H1 (cell line): ENCODE results near the gene BORCS6. TPM values are rescaled to one million over a fixed set of nuclear protein-coding genes. Genes with fewer than 3 reads are reported as not detected.

Source experiments
- CTCF ChIA-PET: fragments of 300-600 bp; sonication (Branson Sonifier 250); formaldehyde crosslinking; loops from one replicate; lab custom pipeline; 2021; ENCODE audit not compliant: partially characterized antibody; lab: Charles Lee
- POLR2A ChIA-PET: fragments of 300-600 bp; sonication (Branson Sonifier 250); formaldehyde crosslinking; loops from one replicate; lab custom pipeline; 2021; ENCODE audit warnings: inconsistent platforms; ENCODE audit not compliant: partially characterized antibody; lab: Charles Lee
- DNase-seq, 2 experiments: peaks; one replicate each; pipeline versions ENCODE4 v3.0.0 to v3.0.0-alpha.2; 2010 to 2022; ENCODE audit warnings: low spot score in 2 of 2, low read depth in 1 of 2, mixed read lengths in 1 of 2
- FAIRE-seq: peaks from 2 replicates; lab custom pipeline; 2011; peaks lifted over from hg19 to GRCh38; lab: Jason Lieb, UNC
- H2AFZ ChIP-seq: 2 replicates; pipeline ENCODE4 v1.8.1; 2012; ENCODE audit warnings: low read length, inconsistent platforms
- H2AK5ac ChIP-seq: 2 replicates; pipeline ENCODE4 v1.6.1; 2013; ENCODE audit warnings: low read depth, low read length
- H2BK120ac ChIP-seq: replicated peaks from 2 replicates; pipeline ENCODE3; 2013; ENCODE audit warnings: low read depth, low read length, inconsistent platforms
- H2BK12ac ChIP-seq: 2 replicates; pipeline ENCODE4 v1.6.1; 2013; ENCODE audit warnings: low read depth, low read length
- H2BK15ac ChIP-seq: 2 replicates; pipeline ENCODE4 v1.6.1; 2013; ENCODE audit warnings: low read length
- H2BK20ac ChIP-seq: 2 replicates; pipeline ENCODE4 v1.6.1; 2013; ENCODE audit warnings: low read length
- H2BK5ac ChIP-seq: 2 replicates; pipeline ENCODE4 v1.6.1; 2013; ENCODE audit warnings: low read depth, low read length
- H3K14ac ChIP-seq: 2 replicates; pipeline ENCODE4 v1.6.1; 2013; ENCODE audit warnings: inconsistent platforms; ENCODE audit not compliant: insufficient read length
- H3K18ac ChIP-seq: 2 replicates; pipeline ENCODE4 v1.6.1; 2013; ENCODE audit warnings: low read length; ENCODE audit errors: extremely low read depth
- H3K23ac ChIP-seq: 2 replicates; pipeline ENCODE4 v1.6.1; 2013; ENCODE audit warnings: inconsistent platforms; ENCODE audit not compliant: insufficient read length
- H3K23me2 ChIP-seq: 2 replicates; pipeline ENCODE4 v1.6.1; 2013; ENCODE audit warnings: low read depth, low read length
- H3K27ac ChIP-seq: 2 replicates; pipeline ENCODE4 v1.6.1; 2011; ENCODE audit warnings: low read depth, low read length, inconsistent platforms
- H3K27me3 ChIP-seq, 4 experiments: replicated peaks in 1 of 4; 1 replicate in 1 of 4; 2 replicates in 3 of 4; pipeline versions ENCODE4 v1.6.1 to v1.8.1; 2011 to 2013; ENCODE audit warnings: low read length in 3 of 4, mild to moderate bottlenecking in 3 of 4, inconsistent platforms in 2 of 4, mixed read lengths in 2 of 4, moderate library complexity in 1 of 4; ENCODE audit not compliant: control insufficient read depth in 3 of 4, insufficient read depth in 3 of 4; ENCODE audit errors: extremely low read depth in 1 of 4
- H3K36me3 ChIP-seq, 4 experiments: 2 replicates each; pipeline versions ENCODE4 v1.6.1 to v1.8.1; 2011 to 2013; ENCODE audit warnings: mild to moderate bottlenecking in 4 of 4, low read length in 3 of 4, moderate library complexity in 2 of 4, control low read depth in 1 of 4, inconsistent platforms in 1 of 4; ENCODE audit not compliant: insufficient read depth in 4 of 4, control insufficient read depth in 2 of 4
- H3K4ac ChIP-seq: replicated peaks from 2 replicates; pipeline ENCODE3; 2013; ENCODE audit warnings: low read length, low read depth, mixed read lengths, inconsistent platforms; ENCODE audit not compliant: insufficient read length
- H3K4me1 ChIP-seq, 4 experiments: replicated peaks in 1 of 4; 1 replicate in 1 of 4; 2 replicates in 3 of 4; pipeline versions ENCODE4 v1.6.1 to v1.8.1; 2011 to 2013; ENCODE audit warnings: low read length in 3 of 4, inconsistent platforms in 2 of 4, mixed read lengths in 1 of 4; ENCODE audit not compliant: insufficient read depth in 4 of 4, control insufficient read depth in 3 of 4
- H3K4me2 ChIP-seq, 2 experiments: 2 replicates each; pipeline versions ENCODE4 v1.6.1 to v1.8.1; 2011 to 2013; ENCODE audit warnings: low read depth in 2 of 2, low read length in 2 of 2, control low read depth in 1 of 2, inconsistent platforms in 1 of 2, mild to moderate bottlenecking in 1 of 2; ENCODE audit not compliant: insufficient read depth in 1 of 2
- H3K4me3 ChIP-seq, 4 experiments: fragments of 200-600, 300-600 bp in 1 of 4; sonication (generic), shearing (Covaris generic), sonication (Bioruptor Twin) in 1 of 4; 2 replicates each; pipeline versions ENCODE4 v1.5.1 to v1.8.1; 2011 to 2016; ENCODE audit warnings: low read length in 4 of 4, low read depth in 3 of 4, control low read depth in 2 of 4, inconsistent platforms in 2 of 4, mild to moderate bottlenecking in 2 of 4, mixed read lengths in 1 of 4, moderate library complexity in 1 of 4; ENCODE audit not compliant: insufficient read depth in 2 of 4; ENCODE audit errors: extremely low read depth in 1 of 4
- H3K56ac ChIP-seq: replicated peaks from 2 replicates; pipeline ENCODE3; 2013; ENCODE audit warnings: low read depth, mild to moderate bottlenecking, mixed read lengths, low read length, inconsistent platforms; ENCODE audit not compliant: insufficient read length
- H3K79me1 ChIP-seq: 2 replicates; pipeline ENCODE4 v1.6.1; 2013; ENCODE audit warnings: low read depth, low read length, control low read depth
- H3K79me2 ChIP-seq, 2 experiments: 2 replicates each; pipeline versions ENCODE4 v1.6.1 to v1.8.1; 2012 to 2013; ENCODE audit warnings: low read length in 2 of 2, mild to moderate bottlenecking in 2 of 2, inconsistent platforms in 1 of 2; ENCODE audit not compliant: insufficient read depth in 2 of 2, control insufficient read depth in 1 of 2
- H3K9ac ChIP-seq, 4 experiments: replicated peaks in 1 of 4; 1 replicate in 1 of 4; 2 replicates in 3 of 4; pipeline versions ENCODE4 v1.6.1 to v1.8.1; 2011 to 2013; ENCODE audit warnings: low read depth in 3 of 4, low read length in 3 of 4, control low read depth in 2 of 4, mild to moderate bottlenecking in 2 of 4, moderate library complexity in 2 of 4, inconsistent platforms in 1 of 4; ENCODE audit errors: extremely low read depth in 1 of 4
- H3K9me3 ChIP-seq, 2 experiments: 2 replicates each; pipeline versions ENCODE4 v1.6.1 to v1.8.1; 2012 to 2013; ENCODE audit warnings: mild to moderate bottlenecking in 2 of 2, moderate library complexity in 2 of 2, control low read depth in 1 of 2, inconsistent platforms in 1 of 2, low read depth in 1 of 2, low read length in 1 of 2, mixed read lengths in 1 of 2; ENCODE audit not compliant: insufficient read depth in 2 of 2
- H4K20me1 ChIP-seq, 2 experiments: replicated peaks in 1 of 2; 2 replicates each; pipeline versions ENCODE3 to v1.8.1; 2011 to 2013; ENCODE audit warnings: inconsistent platforms in 2 of 2, low read length in 2 of 2, mild to moderate bottlenecking in 1 of 2; ENCODE audit not compliant: insufficient read depth in 2 of 2, control insufficient read depth in 1 of 2
- H4K5ac ChIP-seq: 2 replicates; pipeline ENCODE4 v1.6.1; 2013; ENCODE audit warnings: low read length, low read depth, mixed read lengths, inconsistent platforms; ENCODE audit not compliant: insufficient read length
- H4K8ac ChIP-seq: 2 replicates; pipeline ENCODE4 v1.8.0; 2013; ENCODE audit warnings: mild to moderate bottlenecking, moderate library complexity, low read length, inconsistent platforms; ENCODE audit not compliant: insufficient read depth; ENCODE audit errors: extremely low read depth
- H4K91ac ChIP-seq: replicated peaks from 2 replicates; pipeline ENCODE3; 2013; ENCODE audit warnings: low read length, mixed read lengths, inconsistent platforms; ENCODE audit not compliant: insufficient read length
- BACH1 ChIP-seq: IDR thresholded peaks from 2 replicates; pipeline ENCODE4 v1.6.1; 2012; ENCODE audit warnings: low read length, improper control_type of control experiment
- BRCA1 ChIP-seq: IDR thresholded peaks from 2 replicates; pipeline ENCODE4 v1.6.1; 2012; ENCODE audit warnings: low read depth, low read length, improper control_type of control experiment
- CEBPB ChIP-seq: IDR thresholded peaks from 2 replicates; pipeline ENCODE4 v1.6.1; 2012; ENCODE audit warnings: low read depth, low read length
- CTBP2 ChIP-seq: IDR thresholded peaks from 2 replicates; pipeline ENCODE4 v1.7.0; 2011; ENCODE audit warnings: borderline replicate concordance, mild to moderate bottlenecking, moderate library complexity, mixed read lengths, low read length; ENCODE audit not compliant: insufficient read depth, insufficient read length
- EGR1 ChIP-seq: IDR thresholded peaks from 2 replicates; pipeline ENCODE4 v1.6.1; 2011; ENCODE audit warnings: low read depth, low read length, borderline replicate concordance
- KDM4A ChIP-seq: IDR thresholded peaks from one replicate; pipeline ENCODE4 v1.7.1; 2012; ENCODE audit warnings: low read depth, mild to moderate bottlenecking, moderate library complexity, low read length, inconsistent platforms; ENCODE audit not compliant: severe bottlenecking
- PHF8 ChIP-seq: fragments of 200-600 bp; sonication (generic); conservative IDR thresholded peaks from 2 replicates; pipeline ENCODE4 v1.7.1; 2012; ENCODE audit warnings: low read depth, mild to moderate bottlenecking, inconsistent platforms, low read length, moderate library complexity
- SIN3A ChIP-seq, 2 experiments: IDR thresholded peaks in 1 of 2; conservative IDR thresholded peaks in 1 of 2; 2 replicates each; pipeline ENCODE4 v1.6.1; 2011 to 2012; ENCODE audit warnings: low read length in 2 of 2, improper control_type of control experiment in 1 of 2, low read depth in 1 of 2, mild to moderate bottlenecking in 1 of 2
- SP2 ChIP-seq: IDR thresholded peaks from 2 replicates; pipeline ENCODE4 v1.6.1; 2012; ENCODE audit warnings: mild to moderate bottlenecking, low read length, inconsistent platforms
- WGBS, 2 experiments: shearing (Covaris generic) in 1 of 2; methylation state at CpG; one replicate each; pipeline versions ENCODE4 v1.1.6 to v1.1.7; 2013 to 2015; ENCODE audit warnings: low lambda C conversion rate in 2 of 2, mixed read lengths in 2 of 2, inconsistent platforms in 1 of 2, low coverage in 1 of 2, missing lambda C conversion rate in 1 of 2; ENCODE audit not compliant: insufficient replicate concordance in 2 of 2, insufficient coverage in 1 of 2, insufficient read length in 1 of 2; ENCODE audit errors: extremely low coverage in 1 of 2, missing lambda C conversion rate in 1 of 2; 5-methylcytosine and 5-hydroxymethylcytosine counted together
- polyA plus RNA-seq, 7 experiments: library from polyadenylated mRNA; depleted of rRNA in 3 of 7; stranded (reverse) in 5 of 7; unstranded in 2 of 7; fragments of >200 nt in 5 of 7; fragments of 200-250 nt in 2 of 7; gene quantifications; 1 replicate in 5 of 7; 2 replicates in 1 of 7; 4 replicates in 1 of 7; pipeline versions ENCODE4 v1.2.1 to v1.2.3, GENCODE V29; 2011 to 2013; ENCODE audit warnings: missing spikeins in 2 of 7, mixed read lengths in 2 of 7
- total RNA-seq: library from RNA; stranded (reverse); fragmentation: NEBNext Ultra II Directional; extraction: Animal tissue kit (Norgen Biotek cat#: 25700); gene quantifications from 2 replicates; pipeline ENCODE4 v1.2.1, GENCODE V29; 2021
- TF ChIP-seq, protein P1 (sequence below): IDR thresholded peaks from 2 replicates; pipeline ENCODE4 v1.6.1; 2011; ENCODE audit warnings: low read length, improper control_type of control experiment

The BORCS6 gene
- total and polyA plus RNA-seq, 2 of the 8 experiments (the other 6 are each of a cell fraction or from before 2014, with no cell fraction given): 3.3 to 3.6 TPM

DNA sequence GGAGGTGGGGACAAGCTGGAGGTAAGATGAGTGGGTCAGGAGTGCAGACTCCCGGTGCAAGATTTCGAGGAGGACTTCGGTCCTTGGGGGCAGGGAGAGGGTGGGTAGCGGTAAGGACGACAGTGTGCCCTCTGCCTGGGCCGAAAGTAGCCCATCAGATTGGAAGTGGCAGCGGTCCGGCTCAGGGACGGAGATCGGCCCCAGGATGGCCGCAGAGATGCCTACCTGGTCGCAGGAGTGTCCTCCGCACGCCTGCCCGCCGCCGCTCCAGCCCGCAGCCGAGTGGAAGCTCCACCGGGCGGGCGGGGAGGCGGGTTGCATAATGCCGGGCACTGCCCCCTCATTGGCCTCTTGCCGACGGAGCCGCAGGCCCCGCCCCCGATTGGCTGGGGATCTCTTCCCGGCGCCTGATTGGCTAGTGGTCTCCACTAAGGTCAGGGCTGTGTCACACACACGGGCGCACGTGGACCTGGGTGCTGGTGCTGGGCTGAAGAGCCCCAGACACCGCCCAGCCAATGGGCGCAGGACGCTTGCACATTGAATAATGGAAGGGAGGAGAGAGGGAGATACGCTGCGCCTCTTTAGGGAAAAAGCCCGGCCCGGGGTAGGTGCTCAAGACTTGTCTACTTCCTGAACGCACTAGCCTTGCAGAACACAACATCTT, 37.7 kb downstream of the BORCS6 start, which contains the start of gene PER1:
Gene PER1 (minus strand): TSS at position 293 of the 664 bp plus-strand sequence. CDS start 1,698 bp downstream, outside the sequence.
- peaks cover 10 to 23% (median 17%) of the 10 kb centered on the region in 4 experiments; a peak in 7 of 8 replicates for H3K36me3 ChIP-seq
- WGBS, 2 experiments: 7% methylated on average over 36 of the region's 42 CpGs; no CpG with 5 or more reads in 1 of the 2 experiments
- peaks cover 21% of the 10 kb centered on the region for H3K23me2 ChIP-seq
- ChIA-PET CTCF (interaction anchor here (0.7 to 1.7 kb wide), 3 partner anchors 33 to 162 kb away, joined by 3 to 4 read pairs (median 4); partner anchors contain the start of gene ALOXE3), POLR2A (interaction anchor here (0.7 to 6.4 kb wide), 6 partner anchors 10 to 163 kb away, joined by 3 to 62 read pairs (median 4); partner anchors contain the start of genes BORCS6 and VAMP2)
- no peak within 1 kb of the TSS for H4K5ac ChIP-seq
- no peak within 1 kb of the TSS for H2BK120ac ChIP-seq
- H3K14ac ChIP-seq: no peak within 1 kb of the TSS
- no peak within 1 kb of the TSS for H4K91ac ChIP-seq
- peak within 1 kb of the TSS; percentile 83 for H4K8ac ChIP-seq
- peaks cover 0 to 5% of the 10 kb centered on the region in 2 experiments; a peak in 1 of 4 replicates for H3K79me2 ChIP-seq
- no peak within 1 kb of the TSS for H2BK20ac ChIP-seq
- H3K27ac ChIP-seq: peak within 1 kb of the TSS; percentile 84; the same call in 1 of the 2 replicates
- no peak within 1 kb of the TSS for H2BK5ac ChIP-seq
- peak in 1 of 2 experiments; percentile 96 for DNase-seq
- peak within 1 kb of the TSS; percentile 93; the same call in 1 of the 2 replicates for H2AK5ac ChIP-seq
- peaks cover 12 to 33% (median 19%) of the 10 kb centered on the region in 4 experiments for H3K4me1 ChIP-seq
- H4K20me1 ChIP-seq: peaks cover 0 to 21% of the 10 kb centered on the region in 2 experiments
- no peak for FAIRE-seq
- H2AFZ ChIP-seq: no peak within 1 kb of the TSS; the same call in 1 of the 2 replicates
- H3K4ac ChIP-seq: peak within 1 kb of the TSS; percentile 36
- peak within 1 kb of the TSS; percentile 63; the same call in 1 of the 2 replicates for H2BK15ac ChIP-seq
- H3K18ac ChIP-seq: peak within 1 kb of the TSS; percentile 60; the same call in 1 of the 2 replicates
- H3K4me3 ChIP-seq: peak within 1 kb of the TSS; percentile 79 to 93 (median 84)
- peaks cover 7% of the 10 kb centered on the region; the same call in 1 of the 2 replicates for H3K79me1 ChIP-seq
- H3K9me3 ChIP-seq: no peaks in the 10 kb centered on the region
- peak within 1 kb of the TSS; percentile 68 for H2BK12ac ChIP-seq
- peak within 1 kb of the TSS; percentile 43 to 92 (median 73) for H3K9ac ChIP-seq
- no peak within 1 kb of the TSS for H3K23ac ChIP-seq
- H3K27me3 ChIP-seq: no peaks in the 10 kb centered on the region
- no peak within 1 kb of the TSS for H3K56ac ChIP-seq
- H3K4me2 ChIP-seq: peak within 1 kb of the TSS; percentile 100
- TF ChIP-seq SIN3A (conservative IDR thresholded peaks at IDR 0.05 in 1 of 2, IDR thresholded peaks at IDR 0.05 in 1 of 2; ENCODE audit: low read depth in 1 of 2, low read length in 2 of 2) (peak; percentile 27 to 63; a peak in 3 of 4 replicates), CEBPB (peak; percentile 97), BRCA1 (no peak), KDM4A (peak; percentile 47), EGR1 (no peak), CTBP2 (no peak), PHF8 (peak; percentile 56; the same call in 1 of the 2 replicates), BACH1 (peak; percentile 32; the same call in 1 of the 2 replicates), SP2 (no peak)
- TF ChIP-seq, protein P1, sequence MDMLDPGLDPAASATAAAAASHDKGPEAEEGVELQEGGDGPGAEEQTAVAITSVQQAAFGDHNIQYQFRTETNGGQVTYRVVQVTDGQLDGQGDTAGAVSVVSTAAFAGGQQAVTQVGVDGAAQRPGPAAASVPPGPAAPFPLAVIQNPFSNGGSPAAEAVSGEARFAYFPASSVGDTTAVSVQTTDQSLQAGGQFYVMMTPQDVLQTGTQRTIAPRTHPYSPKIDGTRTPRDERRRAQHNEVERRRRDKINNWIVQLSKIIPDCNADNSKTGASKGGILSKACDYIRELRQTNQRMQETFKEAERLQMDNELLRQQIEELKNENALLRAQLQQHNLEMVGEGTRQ: no peak
